ENCODE results near the gene HECTD4.

DNA sequence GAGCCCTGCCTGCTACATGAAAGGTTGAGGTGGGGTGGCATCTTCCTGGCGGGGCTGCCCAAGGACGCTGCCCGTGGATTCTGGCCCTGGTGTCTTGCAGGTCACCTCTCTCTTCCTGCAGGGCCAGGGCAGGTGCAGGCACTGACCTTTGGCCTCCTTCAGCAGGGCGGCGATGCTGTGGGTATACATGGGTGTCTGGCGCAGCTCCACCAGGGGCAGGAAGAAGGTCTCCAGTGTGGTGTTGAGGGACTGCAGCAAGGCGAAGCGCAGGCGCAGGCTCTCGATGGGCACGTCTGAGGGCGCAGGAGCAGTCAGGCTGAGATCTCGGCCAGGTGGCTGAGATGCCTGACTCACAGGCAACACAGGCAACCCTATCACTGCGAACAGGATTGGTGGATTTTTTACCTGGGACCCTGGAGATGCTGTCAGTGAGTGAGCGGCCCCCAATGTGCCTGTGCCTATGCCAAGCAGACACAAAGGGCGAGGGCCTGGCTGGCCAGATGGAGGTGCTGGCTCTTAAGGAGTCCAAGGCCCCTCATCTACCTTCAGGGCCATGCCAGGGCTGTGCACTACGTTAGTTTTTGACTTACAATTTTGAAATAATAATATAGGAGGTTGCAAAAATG lies 211.1 kb downstream of the HECTD4 start:
- TF ChIP-seq CTCF (conservative IDR thresholded peaks at IDR 0.05) (no peak), EZH2 (IDR thresholded peaks at IDR 0.05; ENCODE audit: low read depth) (no peak)

Measured in PC-9 (cell line).